Measurements from ENCODE around the gene COMMD4.

COMMD4 gene

GRCh38 chr15:75335313-75335704, 554 bp upstream of the COMMD4 start:
- Histone ChIP-seq H3K27ac (ENCODE audit: low read depth, low read length) (no peak overlapping the region), H3K9me3 (ENCODE audit: insufficient read depth, low read length) (no peaks in the 10 kb centered on the region), H2AFZ (ENCODE audit: low read depth, low read length, severe bottlenecking) (peak overlapping the region; percentile 91), H3F3A (ENCODE audit: insufficient read depth) (no peaks in the 10 kb centered on the region), H4K20me1 (ENCODE audit: low read depth, low read length) (no peaks in the 10 kb centered on the region), H3K4me3 (ENCODE audit: insufficient read depth, low read length, poor library complexity, severe bottlenecking) (peak overlapping the region; percentile 90), H3K4me2 (ENCODE audit: low read depth, low read length, poor library complexity, severe bottlenecking) (peak overlapping the region; percentile 65), H3K36me3 (ENCODE audit: low read length) (no peaks in the 10 kb centered on the region), H3K27me3 (ENCODE audit: low read length) (no peaks in the 10 kb centered on the region), H3K9ac (ENCODE audit: low read length) (peak overlapping the region; percentile 88), H3K79me2 (ENCODE audit: insufficient read depth, low read length) (0 out of 2 replicates have a peak, but pooled peaks cover 3% of the 10 kb centered on the region), H3K9me2 (replicated peaks; ENCODE audit: insufficient read depth, low read length) (no peaks in the 10 kb centered on the region)
- TF ChIP-seq CTCF (IDR thresholded peaks at IDR 0.05; ENCODE audit: insufficient read depth, low read length, poor library complexity, severe bottlenecking) (no peak), EZH2phosphoT487 (conservative IDR thresholded peaks at IDR 0.05; ENCODE audit: low read length) (no peak)

GRCh38 chr15:75338661-75339240, 2.9 kb downstream of the COMMD4 start:
- no peak overlapping the region for H3K4me2 ChIP-seq (ENCODE audit: low read depth, low read length, poor library complexity, severe bottlenecking)
- H3K4me3 ChIP-seq (ENCODE audit: insufficient read depth, low read length, poor library complexity, severe bottlenecking), result no peak overlapping the region
- H2AFZ ChIP-seq (ENCODE audit: low read depth, low read length, severe bottlenecking), result no peak overlapping the region
- no peaks in the 10 kb centered on the region for H3F3A ChIP-seq (ENCODE audit: insufficient read depth)
- no peak overlapping the region for H3K27ac ChIP-seq (ENCODE audit: low read depth, low read length)
- TF ChIP-seq EZH2phosphoT487 (conservative IDR thresholded peaks at IDR 0.05; ENCODE audit: low read length), result no peak
- no peak for TF ChIP-seq CTCF (IDR thresholded peaks at IDR 0.05; ENCODE audit: insufficient read depth, low read length, poor library complexity, severe bottlenecking)
- 0 out of 2 replicates have a peak, but pooled peaks cover 3% of the 10 kb centered on the region for H3K79me2 ChIP-seq (ENCODE audit: insufficient read depth, low read length)
- H3K36me3 ChIP-seq (ENCODE audit: low read length), result no peaks in the 10 kb centered on the region
- H3K9me3 ChIP-seq (ENCODE audit: insufficient read depth, low read length), result no peaks in the 10 kb centered on the region
- no peaks in the 10 kb centered on the region for H4K20me1 ChIP-seq (ENCODE audit: low read depth, low read length)
- H3K9me2 ChIP-seq (replicated peaks; ENCODE audit: insufficient read depth, low read length), result no peaks in the 10 kb centered on the region
- H3K27me3 ChIP-seq (ENCODE audit: low read length), result no peaks in the 10 kb centered on the region
- H3K9ac ChIP-seq (ENCODE audit: low read length), result no peak overlapping the region

- Histone ChIP-seq H3K79me2 (ENCODE audit: insufficient read depth, low read length) (0 out of 2 replicates have a peak, but pooled peaks cover 3% of the 10 kb centered on the region), H3K9me2 (replicated peaks; ENCODE audit: insufficient read depth, low read length) (no peaks in the 10 kb centered on the region), H3K9me3 (ENCODE audit: insufficient read depth, low read length) (no peaks in the 10 kb centered on the region), H3K9ac (ENCODE audit: low read length) (no peak overlapping the region), H3K27ac (ENCODE audit: low read depth, low read length) (no peak overlapping the region), H4K20me1 (ENCODE audit: low read depth, low read length) (no peaks in the 10 kb centered on the region), H2AFZ (ENCODE audit: low read depth, low read length, severe bottlenecking) (no peak overlapping the region), H3K36me3 (ENCODE audit: low read length) (no peaks in the 10 kb centered on the region), H3K27me3 (ENCODE audit: low read length) (no peaks in the 10 kb centered on the region), H3K4me3 (ENCODE audit: insufficient read depth, low read length, poor library complexity, severe bottlenecking) (no peak overlapping the region), H3K4me2 (ENCODE audit: low read depth, low read length, poor library complexity, severe bottlenecking) (no peak overlapping the region), H3F3A (ENCODE audit: insufficient read depth) (no peaks in the 10 kb centered on the region)
- no peak for TF ChIP-seq CTCF (IDR thresholded peaks at IDR 0.05; ENCODE audit: insufficient read depth, low read length, poor library complexity, severe bottlenecking)
- TF ChIP-seq EZH2phosphoT487 (conservative IDR thresholded peaks at IDR 0.05; ENCODE audit: low read length), result no peak
Measured at GRCh38 chr15:75339531-75340240, 3.8 kb downstream of the COMMD4 start.
